Pancreas (tissue), 10 donors: ENCODE data around the gene GORASP2. TPM values are rescaled to one million over a fixed set of nuclear protein-coding genes. Genes with fewer than 3 reads are reported as not detected.

ENCODE experiments used
- ATAC-seq, 4 donors: fragments of 200-7000 bp; cut with Tn5 transposase; one replicate each; pipeline versions ENCODE4 v1.8.0 to v1.9.1; 2020; ENCODE audit warnings: mild to moderate bottlenecking in 4 of 4, moderate library complexity in 4 of 4
- DNase-seq, 6 donors: peaks; one replicate each; pipeline ENCODE4 v3.0.0-alpha.2; 2020
- FAIRE-seq: peaks from 2 replicates; lab custom pipeline; 2012; peaks lifted over from hg19 to GRCh38; lab: Jason Lieb, UNC
- H3K27ac ChIP-seq, 4 donors: fragments of 200-600 bp; sonication (generic); 1 replicate in 3 of 4; 2 replicates in 1 of 4; pipeline versions ENCODE4 v1.5.0 to v1.8.0; 2020
- H3K27me3 ChIP-seq, 4 donors: fragments of 200-600 bp; one replicate each; pipeline ENCODE4 v1.8.0; 2021
- H3K36me3 ChIP-seq, 3 donors: fragments of 200-600 bp; sonication (generic) in 1 of 3; one replicate each; pipeline versions ENCODE4 v1.5.0 to v1.8.0; 2020 to 2021
- H3K4me1 ChIP-seq, 3 donors: fragments of 200-600 bp; one replicate each; pipeline ENCODE4 v1.8.0; 2021
- H3K4me3 ChIP-seq, 4 donors: fragments of 200-600 bp; sonication (generic) in 2 of 4; one replicate each; pipeline versions ENCODE4 v1.5.0 to v1.8.0; 2020 to 2021
- H3K9me3 ChIP-seq, 4 donors: fragments of 200-600 bp; one replicate each; pipeline ENCODE4 v1.8.0; 2021
- WGBS, 2 donors: extraction: QIAGEN DNeasy Blood & Tissue Kit; methylation state at CpG; one replicate each; pipeline ENCODE4 v1.1.7; 2013; 5-methylcytosine and 5-hydroxymethylcytosine counted together
- intact Hi-C, 3 donors: fragments of 100-400 bp; cut with DNase I; formaldehyde crosslinking; loops; one replicate each; pipeline versions ENCODE4 v1.11.1 to v1.14.2; 2022
- polyA plus RNA-seq, 2 donors: library from polyadenylated mRNA; stranded (reverse); fragments of 200-250 nt; gene quantifications; one replicate each; pipeline ENCODE4 v1.2.3, GENCODE V29; 2013
- total RNA-seq, 6 donors: library from RNA; stranded (reverse); fragmentation: NEBNext Ultra II Directional in 4 of 6; extraction: Animal tissue kit (Norgen Biotek cat#: 25700) in 4 of 6; gene quantifications; one replicate each; pipeline versions ENCODE4 v1.2.1 to v1.2.4, GENCODE V29; 2021 to 2023
- TF ChIP-seq, protein P1 (sequence below), 4 donors: fragments of 200-600 bp; sonication (generic) in 3 of 4; IDR thresholded peaks; one replicate each; pipeline versions ENCODE4 v1.5.0 to v1.8.0; 2021; ENCODE audit warnings: antibody characterized with exemption in 4 of 4
- donor health status: healthy with polysubstance abuse.
- donor health status: DM: no; HTN: no; CAD: no; lungs with moderate emphysema.
- donor health status: DM: no; HTN: no; CAD: no.
- donor health status: control.
- donor health status: control.
- donor health status: Bipolar disorder and iron deficiency.
- donor health status: DM: yes; HTN: yes; CAD: no.
- donor health status: DM: no; HTN: no; CAD: no.
- donor health status: DM: no; HTN: no; CAD: no.
- donor health status: DM: yes; HTN: yes; CAD: no.

GORASP2 gene
- total and polyA plus RNA-seq, 8 donors, result 22.6 to 52.4 (median 41.0) TPM

GRCh38 chr2:170943041-170943440 is 14.0 kb downstream of the GORASP2 start:
- Histone ChIP-seq H3K36me3 (no peaks in the 10 kb centered on the region), H3K9me3 (no peaks in the 10 kb centered on the region), H3K27ac (no peak overlapping the region), H3K4me1 (peaks cover 15 to 25% (median 21%) of the 10 kb centered on the region in 3 donors), H3K4me3 (no peak overlapping the region), H3K27me3 (no peaks in the 10 kb centered on the region)
- FAIRE-seq, result no peak
- 19 to 23% methylated on average over 1 of the region's 1 CpG for WGBS, 2 donors
- TF ChIP-seq, protein P1, sequence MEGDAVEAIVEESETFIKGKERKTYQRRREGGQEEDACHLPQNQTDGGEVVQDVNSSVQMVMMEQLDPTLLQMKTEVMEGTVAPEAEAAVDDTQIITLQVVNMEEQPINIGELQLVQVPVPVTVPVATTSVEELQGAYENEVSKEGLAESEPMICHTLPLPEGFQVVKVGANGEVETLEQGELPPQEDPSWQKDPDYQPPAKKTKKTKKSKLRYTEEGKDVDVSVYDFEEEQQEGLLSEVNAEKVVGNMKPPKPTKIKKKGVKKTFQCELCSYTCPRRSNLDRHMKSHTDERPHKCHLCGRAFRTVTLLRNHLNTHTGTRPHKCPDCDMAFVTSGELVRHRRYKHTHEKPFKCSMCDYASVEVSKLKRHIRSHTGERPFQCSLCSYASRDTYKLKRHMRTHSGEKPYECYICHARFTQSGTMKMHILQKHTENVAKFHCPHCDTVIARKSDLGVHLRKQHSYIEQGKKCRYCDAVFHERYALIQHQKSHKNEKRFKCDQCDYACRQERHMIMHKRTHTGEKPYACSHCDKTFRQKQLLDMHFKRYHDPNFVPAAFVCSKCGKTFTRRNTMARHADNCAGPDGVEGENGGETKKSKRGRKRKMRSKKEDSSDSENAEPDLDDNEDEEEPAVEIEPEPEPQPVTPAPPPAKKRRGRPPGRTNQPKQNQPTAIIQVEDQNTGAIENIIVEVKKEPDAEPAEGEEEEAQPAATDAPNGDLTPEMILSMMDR (IDR thresholded peaks at IDR 0.05), result no peak
- no peak for ATAC-seq
- intact Hi-C loops, result no loop called here
- DNase-seq, result no peak

- intact Hi-C loops, result no loop called here
- Histone ChIP-seq H3K27ac (no peak overlapping the region), H3K36me3 (no peaks in the 10 kb centered on the region), H3K4me1 (peaks cover 13 to 20% (median 17%) of the 10 kb centered on the region in 3 donors), H3K27me3 (no peaks in the 10 kb centered on the region), H3K9me3 (no peaks in the 10 kb centered on the region), H3K4me3 (no peak overlapping the region)
- WGBS, 2 donors, result 70 to 73% methylated on average over 6 of the region's 6 CpGs
- TF ChIP-seq, protein P1 (IDR thresholded peaks at IDR 0.05), result no peak
- FAIRE-seq, result no peak
- DNase-seq, result no peak
- no peak for ATAC-seq
Observed at GRCh38 chr2:170943596-170943995, 14.5 kb downstream of the GORASP2 start.

- H3K4me1 ChIP-seq, result peaks cover 4 to 12% (median 7%) of the 10 kb centered on the region in 3 donors
- 43 to 67% methylated on average over 1 of the region's 1 CpG for WGBS, 2 donors
- no peaks in the 10 kb centered on the region for H3K27me3 ChIP-seq
- no peak for DNase-seq
- intact Hi-C loops, result no loop called here
- no peaks in the 10 kb centered on the region for H3K9me3 ChIP-seq
- no peak for ATAC-seq
- FAIRE-seq, result no peak
- TF ChIP-seq, protein P1 (IDR thresholded peaks at IDR 0.05), result no peak
- no peak overlapping the region for H3K27ac ChIP-seq
- no peak overlapping the region for H3K4me3 ChIP-seq
- H3K36me3 ChIP-seq, result no peaks in the 10 kb centered on the region
Observed at GRCh38 chr2:170944545-170944944, 15.5 kb downstream of the GORASP2 start.

- Histone ChIP-seq H3K36me3 (peaks cover 7 to 46% (median 33%) of the 10 kb centered on the region in 3 donors), H3K9me3 (no peaks in the 10 kb centered on the region), H3K4me1 (peaks cover 0 to 6% (median 0%) of the 10 kb centered on the region in 3 donors), H3K27ac (no peak overlapping the region), H3K4me3 (no peak overlapping the region), H3K27me3 (no peaks in the 10 kb centered on the region)
- ATAC-seq (no peak), FAIRE-seq (no peak), DNase-seq (no peak)
- TF ChIP-seq, protein P1 (IDR thresholded peaks at IDR 0.05), result no peak
- 72 to 74% methylated on average over 5 of the region's 5 CpGs for WGBS, 2 donors
- intact Hi-C loops, result no loop called here
Observed at GRCh38 chr2:170949415-170949814, 20.4 kb downstream of the GORASP2 start.

GRCh38 chr2:170950221-170950761 is 21.2 kb downstream of the GORASP2 start:
- no peak for DNase-seq
- intact Hi-C loops, result no loop called here
- TF ChIP-seq, protein P1 (IDR thresholded peaks at IDR 0.05), result no peak
- H3K4me3 ChIP-seq, result no peak overlapping the region
- no peak overlapping the region for H3K27ac ChIP-seq
- H3K4me1 ChIP-seq, result peaks cover 0 to 3% (median 0%) of the 10 kb centered on the region in 3 donors
- no peaks in the 10 kb centered on the region for H3K27me3 ChIP-seq
- WGBS, 2 donors, result 86 to 94% methylated on average over 4 of the region's 4 CpGs
- ATAC-seq, result peak in 1 of 4 donors; percentile 35
- H3K9me3 ChIP-seq, result no peaks in the 10 kb centered on the region
- peaks cover 7 to 54% (median 33%) of the 10 kb centered on the region in 3 donors for H3K36me3 ChIP-seq
- no peak for FAIRE-seq
